ENCODE results near the gene DDX47.

DDX47 gene

GRCh38 chr12:12806784-12807516 is 6.2 kb upstream of the DDX47 start:
- no peak for TF ChIP-seq CTCF (conservative IDR thresholded peaks at IDR 0.05)
- H3K27ac ChIP-seq: peak overlapping the region; percentile 74

- H3K27ac ChIP-seq: peak overlapping the region; percentile 74
These were observed 5.6 kb upstream of the DDX47 start for GRCh38 chr12:12807517-12807903.

- TF ChIP-seq CTCF (conservative IDR thresholded peaks at IDR 0.05): no peak
- H3K27ac ChIP-seq: peak overlapping the region; percentile 74
These were observed 5.0 kb upstream of the DDX47 start for GRCh38 chr12:12807970-12808702.

GRCh38 chr12:12810553-12811021 is 2.6 kb upstream of the DDX47 start:
- H3K27ac ChIP-seq: no peak overlapping the region
- no peak for TF ChIP-seq CTCF (conservative IDR thresholded peaks at IDR 0.05)

GRCh38 chr12:12811343-12811742 is 1.8 kb upstream of the DDX47 start:
- H3K27ac ChIP-seq: no peak overlapping the region

GRCh38 chr12:12812174-12812573 is 972 bp upstream of the DDX47 start:
- no peak overlapping the region for H3K27ac ChIP-seq
- TF ChIP-seq CTCF (conservative IDR thresholded peaks at IDR 0.05): no peak

More at GRCh38 chr12:12811343-12811742, 1.8 kb upstream of the DDX47 start:
- TF ChIP-seq CTCF (conservative IDR thresholded peaks at IDR 0.05): no peak

- TF ChIP-seq CTCF (conservative IDR thresholded peaks at IDR 0.05): no peak
- peak overlapping the region; percentile 73; the same call in 1 of the 2 replicates for H3K27ac ChIP-seq
These were observed 477 bp upstream of the DDX47 start for GRCh38 chr12:12812618-12813119.
